COLO668 (cell line): ENCODE data around the gene GABRG3.

Experiments
- DNase-seq: peaks from one replicate; lab custom pipeline; 2025; ENCODE audit not compliant: unreplicated experiment; lab: John Stamatoyannopoulos, UW

Gene GABRG3

GRCh38 chr15:27457766-27458165, 486.8 kb downstream of the GABRG3 start:
- no peak for DNase-seq

GRCh38 chr15:27458345-27459084, 487.5 kb downstream of the GABRG3 start:
- DNase-seq, result no peak

GRCh38 chr15:27459836-27460235, 488.9 kb downstream of the GABRG3 start:
- no peak for DNase-seq

- no peak for DNase-seq
Measured at GRCh38 chr15:27461181-27461580, 490.2 kb downstream of the GABRG3 start.

GRCh38 chr15:27463525-27464088, 492.6 kb downstream of the GABRG3 start:
- DNase-seq, result no peak

- no peak for DNase-seq
Measured at GRCh38 chr15:27464941-27465612, 494.1 kb downstream of the GABRG3 start.

- no peak for DNase-seq
Measured at GRCh38 chr15:27466758-27467157, 495.8 kb downstream of the GABRG3 start.

GRCh38 chr15:27468151-27468591, 497.2 kb downstream of the GABRG3 start:
- DNase-seq, result no peak

GRCh38 chr15:27473845-27474244, 502.9 kb downstream of the GABRG3 start:
- DNase-seq, result no peak

GRCh38 chr15:27475395-27475794, 504.4 kb downstream of the GABRG3 start:
- DNase-seq, result no peak

GRCh38 chr15:27479296-27480140, 508.5 kb downstream of the GABRG3 start:
- DNase-seq, result peak; percentile 85

GRCh38 chr15:27480141-27480530, 509.2 kb downstream of the GABRG3 start:
- DNase-seq, result no peak

- DNase-seq, result no peak
Measured at GRCh38 chr15:27480642-27481041, 509.7 kb downstream of the GABRG3 start.

- DNase-seq, result no peak
Measured at GRCh38 chr15:27481768-27482167, 510.8 kb downstream of the GABRG3 start.

GRCh38 chr15:27482287-27482686, 511.3 kb downstream of the GABRG3 start:
- DNase-seq, result no peak

- no peak for DNase-seq
Measured at GRCh38 chr15:27483124-27483523, 512.1 kb downstream of the GABRG3 start.

- DNase-seq, result no peak
Measured at GRCh38 chr15:27485265-27485664, 514.3 kb downstream of the GABRG3 start.

GRCh38 chr15:27486051-27486450, 515.1 kb downstream of the GABRG3 start:
- DNase-seq, result no peak

GRCh38 chr15:27486683-27487647, 516.0 kb downstream of the GABRG3 start:
- DNase-seq, result no peak

- DNase-seq, result no peak
Measured at GRCh38 chr15:27487846-27488245, 516.9 kb downstream of the GABRG3 start.
